GM21390 (cell line): Measurements from ENCODE around the gene TOM1.

Experiments
- ATAC-seq: cut with Tn5 transposase; IDR thresholded peaks from one replicate; pipeline ENCODE4 v1.9.1; 2021; ENCODE audit not compliant: unreplicated experiment

The TOM1 gene

GRCh38 chr22:35299673-35300499 lies at the start of gene TOM1:
TSS of gene TOM1 (plus strand) at chr22:35299894. CDS start at chr22:35299929, 35 bp downstream.
- ATAC-seq: peak; percentile 96

- no peak for ATAC-seq
Measured at GRCh38 chr22:35250156-35250555, 49.5 kb upstream of the TOM1 start.

GRCh38 chr22:35253946-35254345 lies 45.7 kb upstream of the TOM1 start:
- ATAC-seq: no peak

GRCh38 chr22:35257002-35257320 lies 42.7 kb upstream of the TOM1 start:
- peak; percentile 16 for ATAC-seq

- ATAC-seq: peak; percentile 87
Measured at GRCh38 chr22:35257321-35258190, 42.1 kb upstream of the TOM1 start, which contains the start of gene HMGXB4. TSS of gene HMGXB4 (plus strand) at chr22:35257493. CDS start at chr22:35262391, 4,898 bp downstream.

GRCh38 chr22:35258191-35258988 lies 41.3 kb upstream of the TOM1 start:
- peak; percentile 6 for ATAC-seq

- ATAC-seq: no peak
Measured at GRCh38 chr22:35264986-35265385, 34.7 kb upstream of the TOM1 start.

GRCh38 chr22:35266277-35266676 lies 33.4 kb upstream of the TOM1 start:
- ATAC-seq: no peak

GRCh38 chr22:35269630-35270029 lies 30.1 kb upstream of the TOM1 start:
- ATAC-seq: no peak

- ATAC-seq: no peak
Measured at GRCh38 chr22:35274154-35274871, 25.4 kb upstream of the TOM1 start.

GRCh38 chr22:35275580-35275979 lies 24.1 kb upstream of the TOM1 start:
- ATAC-seq: no peak

GRCh38 chr22:35276019-35276418 lies 23.7 kb upstream of the TOM1 start:
- ATAC-seq: no peak

- ATAC-seq: no peak
Measured at GRCh38 chr22:35288116-35288515, 11.6 kb upstream of the TOM1 start.

- ATAC-seq: no peak
Measured at GRCh38 chr22:35292786-35293185, 6.9 kb upstream of the TOM1 start.

- no peak for ATAC-seq
Measured at GRCh38 chr22:35296051-35296450, 3.6 kb upstream of the TOM1 start.

- ATAC-seq: peak; percentile 18
Measured at GRCh38 chr22:35299217-35299672, 449 bp upstream of the TOM1 start.

- ATAC-seq: no peak
Measured at GRCh38 chr22:35301372-35301874, 1.7 kb downstream of the TOM1 start.

- no peak for ATAC-seq
Measured at GRCh38 chr22:35303029-35303624, 3.4 kb downstream of the TOM1 start.

- no peak for ATAC-seq
Measured at GRCh38 chr22:35305525-35306070, 5.9 kb downstream of the TOM1 start.
